OCI-LY1 (cell line): ENCODE data around the gene BIN2.
"Not testable (repeated sequence)": the region's sequence is repeated elsewhere in the genome, so short reads cannot be mapped to it uniquely, and the experiment has no call there.

Experiments
- H2AFZ ChIP-seq: fragments of 200-600 bp; sonication (generic), shearing (Covaris generic); 2 replicates; pipeline ENCODE4 v1.6.0; 2014; ENCODE audit warnings: antibody characterized with exemption, mild to moderate bottlenecking, low read length
- H3F3A ChIP-seq: fragments of 200-600 bp; sonication (generic), shearing (Covaris generic); 2 replicates; pipeline ENCODE4 v1.6.0; 2014; ENCODE audit warnings: mild to moderate bottlenecking, antibody characterized with exemption, low read length, moderate library complexity; ENCODE audit not compliant: insufficient read depth
- H3K27ac ChIP-seq: fragments of 200-600 bp; sonication (generic); 2 replicates; pipeline ENCODE4 v1.5.1; 2014; ENCODE audit warnings: low read length, mixed run types, mild to moderate bottlenecking, low read depth; ENCODE audit not compliant: poor library complexity, severe bottlenecking
- H3K27me3 ChIP-seq: fragments of 200-600 bp; sonication (generic); 2 replicates; pipeline ENCODE4 v1.6.0; 2014; ENCODE audit warnings: antibody characterized with exemption, mild to moderate bottlenecking, low read length, moderate library complexity; ENCODE audit not compliant: insufficient read depth
- H3K36me3 ChIP-seq: fragments of 200-600 bp; sonication (generic); 2 replicates; pipeline ENCODE4 v1.6.1; 2014; ENCODE audit warnings: mild to moderate bottlenecking, antibody characterized with exemption, low read length, moderate library complexity, mixed read lengths; ENCODE audit not compliant: insufficient read depth
- H3K4me1 ChIP-seq: fragments of 200-600 bp; sonication (generic); 2 replicates; pipeline ENCODE4 v1.5.1; 2014; ENCODE audit warnings: mild to moderate bottlenecking, low read length, moderate library complexity; ENCODE audit not compliant: insufficient read depth, severe bottlenecking
- H3K4me2 ChIP-seq: fragments of 200-600 bp; sonication (generic), shearing (Covaris generic); 2 replicates; pipeline ENCODE4 v1.6.1; 2014; ENCODE audit warnings: low read length
- H3K4me3 ChIP-seq: fragments of 200-600 bp; sonication (generic); 2 replicates; pipeline ENCODE4 v1.5.1; 2014; ENCODE audit warnings: low read length, low read depth, mild to moderate bottlenecking, mixed read lengths; ENCODE audit not compliant: poor library complexity, severe bottlenecking
- H3K79me2 ChIP-seq: fragments of 200-600 bp; shearing (Covaris generic); 2 replicates; pipeline ENCODE4 v1.6.1; 2016; ENCODE audit warnings: mixed run types, low read length, mixed read lengths; ENCODE audit not compliant: insufficient read depth
- H3K9ac ChIP-seq: fragments of 200-600 bp; sonication (generic), shearing (Covaris generic); 2 replicates; pipeline ENCODE4 v1.6.1; 2014; ENCODE audit warnings: mild to moderate bottlenecking, low read length, mixed read lengths
- H3K9me2 ChIP-seq: fragments of 200-600 bp; sonication (generic), shearing (Covaris generic); 2 replicates; pipeline ENCODE4 v1.6.1; 2014; ENCODE audit warnings: low read depth, mild to moderate bottlenecking, low read length, mixed read lengths
- H3K9me3 ChIP-seq: fragments of 200-600 bp; shearing (Covaris generic); 2 replicates; pipeline ENCODE4 v1.6.1; 2014; ENCODE audit warnings: low read length, mixed read lengths
- H4K20me1 ChIP-seq: fragments of 200-600 bp; sonication (generic), shearing (Covaris generic); 2 replicates; pipeline ENCODE4 v1.6.0; 2016; ENCODE audit warnings: mild to moderate bottlenecking, low read length; ENCODE audit not compliant: insufficient read depth
- EZH2 ChIP-seq: fragments of 200-600 bp; sonication (generic), shearing (Covaris generic); IDR thresholded peaks from 2 replicates; pipeline ENCODE4 v1.8.0; 2017; ENCODE audit warnings: borderline replicate concordance, mixed run types, mild to moderate bottlenecking, antibody characterized with exemption, low read length, moderate library complexity, mixed read lengths
- TF ChIP-seq, protein P1 (sequence below): fragments of 200-600 bp; sonication (generic), shearing (Covaris generic); IDR thresholded peaks from 2 replicates; pipeline ENCODE4 v1.5.1; 2017; ENCODE audit warnings: mild to moderate bottlenecking, antibody characterized with exemption, low read length, moderate library complexity, mixed read lengths

The BIN2 gene

DNA sequence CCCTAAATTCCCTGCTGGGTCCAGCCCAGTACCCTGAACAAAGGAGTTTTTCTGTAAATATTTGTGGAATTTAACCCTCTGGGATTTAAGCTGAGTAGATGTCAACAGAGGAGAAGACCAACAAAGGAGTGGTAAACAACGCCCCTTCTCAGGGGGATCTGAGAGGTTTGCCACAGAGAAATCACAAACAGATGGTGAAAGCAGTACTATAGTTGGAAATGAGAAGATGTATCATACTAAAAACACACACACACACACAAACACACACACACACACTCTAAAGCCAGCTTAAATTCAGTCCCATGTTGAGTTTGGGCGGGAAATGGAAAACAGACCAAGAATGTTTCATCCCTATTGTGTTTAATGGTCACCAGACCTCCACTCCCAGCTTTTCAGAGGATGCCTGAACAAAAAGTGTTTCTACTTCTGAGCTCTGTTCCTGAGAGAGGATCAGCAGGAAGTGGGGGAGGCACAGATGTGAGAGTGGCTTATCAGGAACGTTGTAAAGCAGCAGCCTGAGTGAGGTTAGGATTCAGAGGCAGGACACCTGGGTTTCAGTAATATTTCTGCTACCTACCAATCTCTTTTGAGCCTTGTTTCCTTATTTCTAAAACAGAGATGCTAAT lies 3.2 kb downstream of the BIN2 start:
- H3K4me1 ChIP-seq, result peaks cover 10% of the 10 kb centered on the region
- H3K4me3 ChIP-seq, result no peak overlapping the region

DNA sequence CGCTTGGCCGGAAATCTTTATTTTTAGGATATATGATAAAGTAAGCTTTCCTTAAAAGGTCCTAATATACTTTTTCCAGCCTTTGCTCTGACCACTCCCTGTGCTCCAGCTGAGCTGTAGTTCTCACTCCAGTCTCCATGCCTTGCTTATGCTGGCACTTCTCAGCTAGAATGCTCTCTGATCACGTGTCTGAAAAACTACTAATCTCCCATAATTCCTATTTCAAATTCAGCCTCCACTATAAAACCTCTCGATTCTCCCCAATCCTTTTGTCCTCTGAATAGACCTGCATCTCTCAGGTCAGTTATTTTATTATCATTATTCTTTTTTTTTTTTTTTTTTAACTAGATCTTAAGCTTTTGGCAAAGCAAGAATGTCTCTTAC lies 3.7 kb downstream of the BIN2 start:
- Histone ChIP-seq H3K4me2 (no peak overlapping the region), H3K9ac (no peak overlapping the region), H3K4me3 (no peak overlapping the region), H3F3A (no peaks in the 10 kb centered on the region), H4K20me1 (no peaks in the 10 kb centered on the region), H2AFZ (no peak overlapping the region), H3K9me2 (no peaks in the 10 kb centered on the region), H3K27ac (no peak overlapping the region), H3K36me3 (no peaks in the 10 kb centered on the region), H3K9me3 (no peaks in the 10 kb centered on the region), H3K4me1 (peaks cover 10% of the 10 kb centered on the region), H3K79me2 (no peaks in the 10 kb centered on the region), H3K27me3 (peaks cover 6% of the 10 kb centered on the region; the same call in 1 of the 2 replicates)
- no peak for TF ChIP-seq EZH2
- TF ChIP-seq, protein P1, sequence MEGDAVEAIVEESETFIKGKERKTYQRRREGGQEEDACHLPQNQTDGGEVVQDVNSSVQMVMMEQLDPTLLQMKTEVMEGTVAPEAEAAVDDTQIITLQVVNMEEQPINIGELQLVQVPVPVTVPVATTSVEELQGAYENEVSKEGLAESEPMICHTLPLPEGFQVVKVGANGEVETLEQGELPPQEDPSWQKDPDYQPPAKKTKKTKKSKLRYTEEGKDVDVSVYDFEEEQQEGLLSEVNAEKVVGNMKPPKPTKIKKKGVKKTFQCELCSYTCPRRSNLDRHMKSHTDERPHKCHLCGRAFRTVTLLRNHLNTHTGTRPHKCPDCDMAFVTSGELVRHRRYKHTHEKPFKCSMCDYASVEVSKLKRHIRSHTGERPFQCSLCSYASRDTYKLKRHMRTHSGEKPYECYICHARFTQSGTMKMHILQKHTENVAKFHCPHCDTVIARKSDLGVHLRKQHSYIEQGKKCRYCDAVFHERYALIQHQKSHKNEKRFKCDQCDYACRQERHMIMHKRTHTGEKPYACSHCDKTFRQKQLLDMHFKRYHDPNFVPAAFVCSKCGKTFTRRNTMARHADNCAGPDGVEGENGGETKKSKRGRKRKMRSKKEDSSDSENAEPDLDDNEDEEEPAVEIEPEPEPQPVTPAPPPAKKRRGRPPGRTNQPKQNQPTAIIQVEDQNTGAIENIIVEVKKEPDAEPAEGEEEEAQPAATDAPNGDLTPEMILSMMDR, result no peak

More for the DNA sequence above, 3.2 kb downstream of the BIN2 start:
- Histone ChIP-seq H3K9ac (no peak overlapping the region), H3K9me3 (no peaks in the 10 kb centered on the region), H3K36me3 (no peaks in the 10 kb centered on the region), H4K20me1 (no peaks in the 10 kb centered on the region), H3K27me3 (peaks cover 4% of the 10 kb centered on the region; the same call in 1 of the 2 replicates), H3F3A (no peaks in the 10 kb centered on the region), H3K27ac (no peak overlapping the region), H3K4me2 (no peak overlapping the region), H2AFZ (no peak overlapping the region), H3K79me2 (no peaks in the 10 kb centered on the region), H3K9me2 (no peaks in the 10 kb centered on the region)
- TF ChIP-seq EZH2, result no peak
- TF ChIP-seq, protein P1, result no peak

DNA sequence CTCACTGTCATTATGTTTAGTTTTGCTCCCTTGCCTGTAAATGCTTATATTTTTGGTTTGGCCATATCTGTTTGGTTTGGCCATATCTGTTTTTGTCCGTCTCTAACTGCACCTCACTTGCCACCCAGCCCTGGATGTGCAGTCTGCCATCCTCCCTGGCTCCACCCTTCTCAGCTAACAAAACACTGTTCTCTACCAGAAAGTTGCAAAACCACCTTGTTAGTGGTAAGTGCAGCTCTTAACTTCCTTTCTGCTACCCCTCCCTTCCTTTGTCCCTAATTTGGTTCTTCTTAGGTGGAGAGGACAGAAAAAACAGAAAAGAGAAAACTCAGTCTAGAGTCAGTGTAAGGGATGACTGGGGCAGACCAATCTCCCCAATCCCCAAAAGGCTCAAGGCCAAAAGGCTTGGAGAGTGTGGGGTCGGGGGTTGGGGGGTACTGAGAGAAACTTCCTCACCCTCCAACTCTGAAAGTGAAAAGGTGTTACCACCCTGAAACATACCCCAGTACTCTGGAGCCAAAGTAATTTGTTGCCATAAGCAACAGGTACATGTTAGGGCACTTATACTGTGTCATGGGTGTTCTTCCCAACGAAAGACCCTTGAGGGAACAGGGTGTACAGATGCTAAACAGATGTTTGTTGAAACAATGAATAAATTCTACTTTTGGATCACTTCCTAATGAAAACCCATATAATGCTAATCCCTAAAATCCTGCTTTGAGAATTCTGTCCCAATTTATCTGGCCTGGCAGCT lies 5.0 kb downstream of the BIN2 start:
- no peak overlapping the region for H3K27ac ChIP-seq

DNA sequence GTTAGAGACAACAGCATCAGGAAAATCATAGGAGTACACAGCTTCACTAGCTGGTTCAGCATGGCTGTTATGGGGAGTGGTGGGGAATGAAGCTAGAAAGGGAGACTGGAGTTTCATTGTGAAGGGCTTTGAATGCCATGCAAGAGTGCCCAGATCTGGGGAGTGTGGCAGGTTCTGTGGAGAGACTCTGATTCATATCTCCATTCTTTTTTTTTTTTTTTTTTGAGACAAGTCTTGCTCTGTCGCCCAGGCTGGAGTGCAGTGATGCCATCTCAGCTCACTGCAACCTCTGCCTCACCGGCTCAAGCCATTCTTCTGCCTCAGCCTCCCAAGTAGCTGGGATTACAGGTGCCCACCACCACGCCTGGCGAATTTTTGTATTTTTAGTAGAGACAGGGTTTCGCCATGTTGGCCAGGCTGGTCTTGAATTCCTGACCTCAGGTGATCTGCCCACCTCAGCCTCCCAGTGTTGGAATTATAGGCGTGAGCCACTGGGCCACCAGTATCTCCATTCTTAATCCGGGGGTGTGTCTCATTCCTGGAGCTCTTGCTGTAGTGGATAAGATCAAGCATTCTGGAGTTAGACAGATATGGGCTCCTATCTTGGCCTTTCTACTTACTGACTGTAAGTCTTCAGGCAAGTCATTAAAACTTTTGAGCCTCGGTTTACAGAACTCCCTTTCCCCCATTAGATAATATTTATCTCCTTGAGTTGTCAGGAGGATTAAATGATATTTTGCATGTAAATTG lies 5.7 kb downstream of the BIN2 start:
- H3K9me2 ChIP-seq, H2AFZ ChIP-seq, H3F3A ChIP-seq, H4K20me1 ChIP-seq, H3K79me2 ChIP-seq, H3K4me3 ChIP-seq, H3K4me1 ChIP-seq, H3K36me3 ChIP-seq, H3K4me2 ChIP-seq, H3K27me3 ChIP-seq, H3K9ac ChIP-seq, H3K9me3 ChIP-seq, H3K27ac ChIP-seq: not testable (repeated sequence)

More for the DNA sequence above, 5.0 kb downstream of the BIN2 start:
- no peaks in the 10 kb centered on the region for H3K9me3 ChIP-seq
- H3K4me3 ChIP-seq, result no peak overlapping the region
- H3K9ac ChIP-seq, result no peak overlapping the region
- H3K4me1 ChIP-seq, result peaks cover 7% of the 10 kb centered on the region
- H4K20me1 ChIP-seq, result no peaks in the 10 kb centered on the region
- TF ChIP-seq, protein P1, result no peak
- TF ChIP-seq EZH2, result no peak
- H3K9me2 ChIP-seq, result no peaks in the 10 kb centered on the region
- H3F3A ChIP-seq, result no peaks in the 10 kb centered on the region
- no peak overlapping the region for H2AFZ ChIP-seq
- no peaks in the 10 kb centered on the region for H3K79me2 ChIP-seq
- peaks cover 6% of the 10 kb centered on the region; the same call in 1 of the 2 replicates for H3K27me3 ChIP-seq
- no peaks in the 10 kb centered on the region for H3K36me3 ChIP-seq
- H3K4me2 ChIP-seq, result no peak overlapping the region
